ENCODE results near the gene PADI2.

The PADI2 gene

DNA sequence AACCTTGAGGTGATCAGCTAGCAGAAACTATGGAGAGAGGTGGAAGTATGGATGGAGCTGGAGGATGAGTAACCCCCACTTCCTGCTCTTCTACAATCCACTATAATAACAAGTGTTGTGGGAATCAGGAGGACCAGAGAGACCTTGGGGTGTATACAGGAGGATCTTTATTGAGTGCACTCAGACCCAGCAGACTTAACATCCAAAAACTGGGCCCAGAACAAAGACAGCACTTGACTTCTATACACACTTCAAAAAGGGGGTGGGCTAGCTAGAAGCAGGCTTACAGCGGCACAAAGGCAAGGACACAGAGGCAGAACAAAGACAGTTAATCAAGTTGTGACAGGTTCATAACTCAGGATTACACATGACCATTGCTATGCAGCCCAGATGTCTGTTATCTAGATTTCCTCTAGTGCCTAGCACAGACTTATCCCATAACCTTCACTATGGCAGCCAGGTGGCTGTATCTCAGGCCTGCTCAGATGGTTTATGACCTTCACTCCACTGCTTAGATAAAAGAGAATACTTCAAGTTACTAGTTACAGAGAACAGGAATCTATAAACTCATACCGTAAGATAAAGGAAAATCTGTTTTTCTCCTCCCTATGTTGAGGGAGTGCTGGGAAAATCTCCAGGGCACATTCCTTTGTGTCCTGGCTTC lies 36.1 kb upstream of the PADI2 start:
- Histone ChIP-seq H3K27ac (no peak overlapping the region), H2AFZ (ENCODE audit: low read depth) (no peak overlapping the region), H3K27me3 (ENCODE audit: insufficient read depth, low read depth) (peaks cover 29% of the 10 kb centered on the region; the same call in 1 of the 2 replicates), H3K4me3 (IDR thresholded peaks at IDR 0.05; ENCODE audit: insufficient read depth, low read depth, low read length) (no peak overlapping the region), H3K79me2 (ENCODE audit: insufficient read depth, low read depth) (no peaks in the 10 kb centered on the region), H3K4me2 (no peak overlapping the region), H4K20me1 (ENCODE audit: insufficient read depth) (no peaks in the 10 kb centered on the region), H3K4me1 (ENCODE audit: low read depth, poor library complexity, severe bottlenecking) (no peaks in the 10 kb centered on the region), H3K9ac (no peak overlapping the region), H3K36me3 (ENCODE audit: insufficient read depth) (no peaks in the 10 kb centered on the region)
- TF ChIP-seq, protein P1, sequence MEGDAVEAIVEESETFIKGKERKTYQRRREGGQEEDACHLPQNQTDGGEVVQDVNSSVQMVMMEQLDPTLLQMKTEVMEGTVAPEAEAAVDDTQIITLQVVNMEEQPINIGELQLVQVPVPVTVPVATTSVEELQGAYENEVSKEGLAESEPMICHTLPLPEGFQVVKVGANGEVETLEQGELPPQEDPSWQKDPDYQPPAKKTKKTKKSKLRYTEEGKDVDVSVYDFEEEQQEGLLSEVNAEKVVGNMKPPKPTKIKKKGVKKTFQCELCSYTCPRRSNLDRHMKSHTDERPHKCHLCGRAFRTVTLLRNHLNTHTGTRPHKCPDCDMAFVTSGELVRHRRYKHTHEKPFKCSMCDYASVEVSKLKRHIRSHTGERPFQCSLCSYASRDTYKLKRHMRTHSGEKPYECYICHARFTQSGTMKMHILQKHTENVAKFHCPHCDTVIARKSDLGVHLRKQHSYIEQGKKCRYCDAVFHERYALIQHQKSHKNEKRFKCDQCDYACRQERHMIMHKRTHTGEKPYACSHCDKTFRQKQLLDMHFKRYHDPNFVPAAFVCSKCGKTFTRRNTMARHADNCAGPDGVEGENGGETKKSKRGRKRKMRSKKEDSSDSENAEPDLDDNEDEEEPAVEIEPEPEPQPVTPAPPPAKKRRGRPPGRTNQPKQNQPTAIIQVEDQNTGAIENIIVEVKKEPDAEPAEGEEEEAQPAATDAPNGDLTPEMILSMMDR (conservative IDR thresholded peaks at IDR 0.05; ENCODE audit: low read depth, low read length) = no peak

DNA sequence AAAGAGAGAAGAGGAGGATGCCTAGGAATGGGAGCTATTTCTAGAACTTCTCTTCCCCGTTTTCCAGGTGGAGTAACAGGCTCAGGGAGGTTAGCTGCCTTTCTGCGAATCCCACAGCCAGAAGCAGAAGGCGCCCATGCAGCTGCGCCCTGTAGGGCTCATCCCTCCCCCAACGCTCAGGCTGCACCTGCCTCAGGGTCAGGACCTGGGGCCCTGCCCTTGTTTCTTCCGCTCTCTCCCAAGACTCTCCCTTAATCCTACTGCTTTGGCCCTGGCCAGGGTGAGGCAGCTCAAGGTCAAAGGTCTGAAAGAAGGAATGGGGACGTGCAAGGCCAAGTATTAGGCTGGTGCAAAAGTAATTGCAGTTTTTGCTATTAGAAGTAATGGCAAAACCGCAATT lies 30.5 kb upstream of the PADI2 start:
- peaks cover 46% of the 10 kb centered on the region for H3K27me3 ChIP-seq (ENCODE audit: insufficient read depth, low read depth)
- H3K4me1 ChIP-seq (ENCODE audit: low read depth, poor library complexity, severe bottlenecking) = no peaks in the 10 kb centered on the region
- no peaks in the 10 kb centered on the region for H3K36me3 ChIP-seq (ENCODE audit: insufficient read depth)
- TF ChIP-seq, protein P1 (conservative IDR thresholded peaks at IDR 0.05; ENCODE audit: low read depth, low read length) = no peak
- no peak overlapping the region for H3K4me2 ChIP-seq
- H3K9ac ChIP-seq = no peak overlapping the region
- H3K4me3 ChIP-seq (IDR thresholded peaks at IDR 0.05; ENCODE audit: insufficient read depth, low read depth, low read length) = no peak overlapping the region
- H4K20me1 ChIP-seq (ENCODE audit: insufficient read depth) = no peaks in the 10 kb centered on the region
- H2AFZ ChIP-seq (ENCODE audit: low read depth) = no peak overlapping the region
- H3K79me2 ChIP-seq (ENCODE audit: insufficient read depth, low read depth) = no peaks in the 10 kb centered on the region
- H3K27ac ChIP-seq = no peak overlapping the region

DNA sequence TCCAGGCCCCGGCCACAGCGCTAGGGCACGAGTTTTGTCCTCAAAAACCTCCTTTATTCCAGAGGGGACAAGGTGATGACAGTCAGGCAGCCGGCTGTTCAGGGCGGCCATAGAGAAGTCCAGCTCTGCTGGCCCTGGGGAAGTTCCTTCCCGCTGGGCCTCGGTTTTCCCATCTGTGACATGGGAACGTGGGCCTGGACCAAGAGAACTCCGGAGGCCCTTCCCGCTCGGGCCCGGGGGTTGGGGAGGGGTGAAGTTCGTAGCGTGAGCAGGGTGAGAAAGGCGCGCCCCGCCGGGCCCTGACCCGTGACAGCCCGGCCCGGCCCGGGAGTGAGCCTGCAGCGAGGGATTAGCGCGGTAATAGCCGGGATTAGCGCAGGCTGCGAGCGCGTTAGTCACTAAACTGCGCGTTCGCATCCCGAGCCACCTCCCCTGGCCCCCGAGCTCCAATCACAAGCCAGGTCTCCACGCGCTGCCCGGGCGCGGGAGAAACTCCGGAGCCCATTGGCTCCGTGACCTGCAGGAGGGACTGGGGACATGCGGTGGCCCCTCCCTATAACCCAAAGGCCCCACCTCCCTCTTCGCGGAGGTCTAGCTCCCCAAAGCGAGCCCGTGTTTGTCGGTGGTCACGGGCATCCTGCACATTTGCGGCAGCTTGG lies 29.8 kb upstream of the PADI2 start:
- Histone ChIP-seq H3K27ac (no peak overlapping the region), H3K4me3 (IDR thresholded peaks at IDR 0.05; ENCODE audit: insufficient read depth, low read depth, low read length) (no peak overlapping the region), H3K27me3 (ENCODE audit: insufficient read depth, low read depth) (peaks cover 46% of the 10 kb centered on the region), H4K20me1 (ENCODE audit: insufficient read depth) (no peaks in the 10 kb centered on the region), H3K4me2 (no peak overlapping the region), H3K4me1 (ENCODE audit: low read depth, poor library complexity, severe bottlenecking) (no peaks in the 10 kb centered on the region), H3K79me2 (ENCODE audit: insufficient read depth, low read depth) (no peaks in the 10 kb centered on the region), H3K9ac (no peak overlapping the region), H2AFZ (ENCODE audit: low read depth) (no peak overlapping the region), H3K36me3 (ENCODE audit: insufficient read depth) (no peaks in the 10 kb centered on the region)
- TF ChIP-seq, protein P1 (conservative IDR thresholded peaks at IDR 0.05; ENCODE audit: low read depth, low read length) = no peak

DNA sequence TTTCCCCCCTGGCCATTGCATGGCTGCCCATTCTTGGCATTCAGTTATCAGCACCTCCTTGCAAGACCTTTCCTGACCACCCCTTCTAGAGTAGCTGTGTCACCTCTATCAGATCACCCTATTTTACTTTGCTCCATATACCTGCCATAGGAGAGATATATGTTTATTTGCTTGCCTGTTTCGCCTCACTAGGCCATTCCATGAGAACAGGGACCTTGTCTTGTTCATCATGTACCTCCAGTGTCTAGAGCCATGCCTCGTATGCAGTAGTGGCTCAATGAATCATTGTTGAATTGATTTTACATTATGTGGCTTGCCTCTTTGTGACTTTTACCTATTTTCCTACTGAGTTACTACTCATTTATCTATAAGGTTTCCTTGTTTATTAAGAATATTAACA lies 26.4 kb upstream of the PADI2 start:
- Histone ChIP-seq H3K9ac (no peak overlapping the region), H3K36me3 (ENCODE audit: insufficient read depth) (no peaks in the 10 kb centered on the region), H3K27me3 (ENCODE audit: insufficient read depth, low read depth) (peaks cover 36% of the 10 kb centered on the region), H4K20me1 (ENCODE audit: insufficient read depth) (no peaks in the 10 kb centered on the region), H2AFZ (ENCODE audit: low read depth) (no peak overlapping the region), H3K4me1 (ENCODE audit: low read depth, poor library complexity, severe bottlenecking) (no peaks in the 10 kb centered on the region), H3K27ac (no peak overlapping the region), H3K4me3 (IDR thresholded peaks at IDR 0.05; ENCODE audit: insufficient read depth, low read depth, low read length) (no peak overlapping the region), H3K79me2 (ENCODE audit: insufficient read depth, low read depth) (no peaks in the 10 kb centered on the region), H3K4me2 (no peak overlapping the region)
- TF ChIP-seq, protein P1 (conservative IDR thresholded peaks at IDR 0.05; ENCODE audit: low read depth, low read length) = no peak

Data from KMS-11 (cell line).